HG03108 (cell line): ENCODE results near the gene DOCK8.
"Not testable (repeated sequence)": the region's sequence is repeated elsewhere in the genome, so short reads cannot be mapped to it uniquely, and the experiment has no call there.

Experiments
- ATAC-seq: cut with Tn5 transposase; IDR thresholded peaks from one replicate; pipeline ENCODE4 v1.9.1; 2021; ENCODE audit warnings: moderate library complexity; ENCODE audit not compliant: unreplicated experiment

Gene DOCK8

GRCh38 chr9:404234-404633, 189.6 kb downstream of the DOCK8 start:
- no peak for ATAC-seq

GRCh38 chr9:405341-405740, 190.7 kb downstream of the DOCK8 start:
- ATAC-seq: no peak

- ATAC-seq: no peak
These were observed 192.4 kb downstream of the DOCK8 start for GRCh38 chr9:406886-407654.

- not testable (repeated sequence) for ATAC-seq
These were observed 195.0 kb downstream of the DOCK8 start for GRCh38 chr9:409655-410054.

GRCh38 chr9:414595-414994, 199.9 kb downstream of the DOCK8 start:
- ATAC-seq: no peak

GRCh38 chr9:419571-420171, 205.0 kb downstream of the DOCK8 start:
- no peak for ATAC-seq

- ATAC-seq: no peak
These were observed 207.2 kb downstream of the DOCK8 start for GRCh38 chr9:421896-422295.

GRCh38 chr9:426264-426663, 211.6 kb downstream of the DOCK8 start:
- no peak for ATAC-seq

- no peak for ATAC-seq
These were observed 212.3 kb downstream of the DOCK8 start for GRCh38 chr9:426976-427375.

GRCh38 chr9:431701-432100, 217.0 kb downstream of the DOCK8 start:
- ATAC-seq: no peak

- no peak for ATAC-seq
These were observed 221.8 kb downstream of the DOCK8 start for GRCh38 chr9:436482-436881.

GRCh38 chr9:437066-437465, 222.4 kb downstream of the DOCK8 start:
- no peak for ATAC-seq

GRCh38 chr9:437574-438001, 222.9 kb downstream of the DOCK8 start:
- no peak for ATAC-seq

- no peak for ATAC-seq
These were observed 223.4 kb downstream of the DOCK8 start for GRCh38 chr9:438066-438465.

GRCh38 chr9:438961-439768, 224.5 kb downstream of the DOCK8 start:
- ATAC-seq: no peak

GRCh38 chr9:441126-441525, 226.5 kb downstream of the DOCK8 start:
- no peak for ATAC-seq

GRCh38 chr9:444528-444927, 229.9 kb downstream of the DOCK8 start:
- no peak for ATAC-seq

GRCh38 chr9:445033-445432, 230.4 kb downstream of the DOCK8 start:
- no peak for ATAC-seq

GRCh38 chr9:446074-446699, 231.5 kb downstream of the DOCK8 start:
- no peak for ATAC-seq

GRCh38 chr9:447230-448025, 232.8 kb downstream of the DOCK8 start:
- no peak for ATAC-seq

- no peak for ATAC-seq
These were observed 235.4 kb downstream of the DOCK8 start for GRCh38 chr9:450057-450456.
